ENCODE measurements around the gene DPP9.
"Not testable (repeated sequence)": the region's sequence is repeated elsewhere in the genome, so short reads cannot be mapped to it uniquely, and the experiment has no call there.

The DPP9 gene

DNA sequence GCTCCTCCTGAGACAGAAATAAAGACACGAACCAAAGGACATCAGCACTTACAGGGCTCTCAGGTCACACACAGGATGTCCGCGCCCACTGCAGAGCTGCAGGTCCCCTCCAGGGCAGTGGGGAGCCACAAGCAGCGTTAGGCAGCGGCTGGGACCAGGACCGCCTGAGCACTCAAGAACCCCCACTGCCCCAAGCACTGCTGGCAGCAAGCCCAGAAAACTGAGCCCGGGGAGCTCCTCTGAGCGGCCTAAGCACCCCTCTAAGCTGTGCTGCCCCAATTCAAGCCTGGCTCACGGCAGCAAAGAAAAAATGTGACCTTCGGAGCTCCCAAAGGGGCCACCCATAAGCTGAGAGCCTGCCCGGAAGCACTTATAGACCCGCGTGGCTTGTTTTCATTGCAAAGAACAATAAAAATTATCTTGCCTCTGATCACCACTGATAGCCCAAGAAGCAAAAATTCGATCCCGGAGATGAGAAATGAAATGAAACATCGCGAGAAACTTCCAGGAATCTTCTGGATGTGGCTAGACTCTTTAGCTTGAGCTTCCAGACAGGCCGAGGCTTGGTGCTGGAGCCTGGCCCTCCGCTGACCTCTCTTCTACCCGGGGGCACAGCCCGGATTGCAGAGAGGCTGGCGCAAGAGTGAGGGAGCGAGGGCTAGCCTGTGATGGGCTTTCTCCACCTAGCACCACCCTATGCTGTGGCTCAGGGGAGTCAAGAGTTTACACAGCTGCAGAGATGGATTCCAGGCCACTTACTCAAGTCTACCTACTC lies 6.3 kb downstream of the DPP9 start:
- intact Hi-C loops (cut with DNase I; ENCODE audit: low total_unique reads), result no loop called here
- peaks cover 31 to 88% (median 86%) of the 10 kb centered on the region in 3 donors for H3K36me3 ChIP-seq
- no peak overlapping the region for H3K27ac ChIP-seq
- H3K9me3 ChIP-seq, result no peaks in the 10 kb centered on the region
- H3K4me3 ChIP-seq, result no peak overlapping the region
- H3K27me3 ChIP-seq, result no peaks in the 10 kb centered on the region
- peaks cover 0 to 40% (median 24%) of the 10 kb centered on the region in 4 donors for H3K4me1 ChIP-seq
- DNase-seq, result no peak
- TF ChIP-seq, protein P1, sequence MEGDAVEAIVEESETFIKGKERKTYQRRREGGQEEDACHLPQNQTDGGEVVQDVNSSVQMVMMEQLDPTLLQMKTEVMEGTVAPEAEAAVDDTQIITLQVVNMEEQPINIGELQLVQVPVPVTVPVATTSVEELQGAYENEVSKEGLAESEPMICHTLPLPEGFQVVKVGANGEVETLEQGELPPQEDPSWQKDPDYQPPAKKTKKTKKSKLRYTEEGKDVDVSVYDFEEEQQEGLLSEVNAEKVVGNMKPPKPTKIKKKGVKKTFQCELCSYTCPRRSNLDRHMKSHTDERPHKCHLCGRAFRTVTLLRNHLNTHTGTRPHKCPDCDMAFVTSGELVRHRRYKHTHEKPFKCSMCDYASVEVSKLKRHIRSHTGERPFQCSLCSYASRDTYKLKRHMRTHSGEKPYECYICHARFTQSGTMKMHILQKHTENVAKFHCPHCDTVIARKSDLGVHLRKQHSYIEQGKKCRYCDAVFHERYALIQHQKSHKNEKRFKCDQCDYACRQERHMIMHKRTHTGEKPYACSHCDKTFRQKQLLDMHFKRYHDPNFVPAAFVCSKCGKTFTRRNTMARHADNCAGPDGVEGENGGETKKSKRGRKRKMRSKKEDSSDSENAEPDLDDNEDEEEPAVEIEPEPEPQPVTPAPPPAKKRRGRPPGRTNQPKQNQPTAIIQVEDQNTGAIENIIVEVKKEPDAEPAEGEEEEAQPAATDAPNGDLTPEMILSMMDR (IDR thresholded peaks at IDR 0.05), result no peak

GRCh38 chr19:4715529-4716221 lies 8.0 kb downstream of the DPP9 start:
- Histone ChIP-seq H3K27ac (peak overlapping the region in 1 of 2 donors; percentile 33), H3K4me3 (no peak overlapping the region), H3K27me3 (no peaks in the 10 kb centered on the region), H3K4me1 (peaks cover 0 to 29% (median 17%) of the 10 kb centered on the region in 4 donors), H3K36me3 (peaks cover 46 to 94% (median 90%) of the 10 kb centered on the region in 3 donors), H3K9me3 (no peaks in the 10 kb centered on the region)
- intact Hi-C loops (cut with DNase I; ENCODE audit: low total_unique reads), result no loop called here
- DNase-seq, result peak in 1 of 2 donors; percentile 41
- TF ChIP-seq, protein P1 (IDR thresholded peaks at IDR 0.05), result no peak

DNA sequence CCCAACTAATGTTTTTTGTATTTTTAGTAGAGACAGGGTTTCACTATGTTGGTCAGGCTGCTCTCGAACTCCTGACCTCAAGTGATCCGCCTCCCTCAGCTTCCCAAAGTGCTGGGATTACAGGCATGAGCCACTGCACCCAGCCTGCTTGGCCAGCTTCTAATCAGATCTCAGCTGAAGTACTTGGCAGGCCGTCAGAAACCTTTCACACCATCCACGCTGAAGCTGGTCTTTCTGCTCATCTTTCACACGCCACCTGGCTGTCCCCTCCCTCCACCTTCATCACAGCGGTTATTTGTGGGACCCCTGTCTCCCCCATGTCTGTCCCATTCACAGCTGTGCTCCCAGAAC lies 8.5 kb downstream of the DPP9 start:
- H3K4me3 ChIP-seq; H3K27me3 ChIP-seq; DNase-seq; intact Hi-C loops (cut with DNase I; ENCODE audit: low total_unique reads); H3K9me3 ChIP-seq: not testable (repeated sequence)
- Histone ChIP-seq H3K4me1 (peaks cover 0 to 33% (median 19%) of the 10 kb centered on the region in 4 donors), H3K27ac (peak overlapping the region in 1 of 2 donors; percentile 33), H3K36me3 (peaks cover 49 to 94% (median 91%) of the 10 kb centered on the region in 3 donors)

GRCh38 chr19:4714016-4714415 lies 9.6 kb downstream of the DPP9 start:
- no peak overlapping the region for H3K4me3 ChIP-seq
- TF ChIP-seq, protein P1 (IDR thresholded peaks at IDR 0.05), result no peak
- H3K27ac ChIP-seq, result peak overlapping the region in 1 of 2 donors; percentile 64
- no peaks in the 10 kb centered on the region for H3K9me3 ChIP-seq
- intact Hi-C loops (cut with DNase I; ENCODE audit: low total_unique reads), result no loop called here
- DNase-seq, result no peak
- peaks cover 46 to 91% (median 89%) of the 10 kb centered on the region in 3 donors for H3K36me3 ChIP-seq
- H3K4me1 ChIP-seq, result peaks cover 0 to 44% (median 27%) of the 10 kb centered on the region in 4 donors
- no peaks in the 10 kb centered on the region for H3K27me3 ChIP-seq

- Histone ChIP-seq H3K4me3 (peak overlapping the region in 1 of 2 donors; percentile 10), H3K36me3 (peaks cover 42 to 90% (median 83%) of the 10 kb centered on the region in 3 donors), H3K4me1 (peaks cover 0 to 49% (median 27%) of the 10 kb centered on the region in 4 donors), H3K27ac (peak overlapping the region; percentile 55 to 64), H3K9me3 (no peaks in the 10 kb centered on the region), H3K27me3 (no peaks in the 10 kb centered on the region)
- intact Hi-C loops (cut with DNase I; ENCODE audit: low total_unique reads), result no loop called here
- TF ChIP-seq, protein P1 (IDR thresholded peaks at IDR 0.05), result no peak
- peak; percentile 66 to 87 for DNase-seq
These were observed 10.2 kb downstream of the DPP9 start for GRCh38 chr19:4713384-4713951.
